Nephron progenitor cell (in vitro differentiated cells): ENCODE results near the gene ASAP2.

Experiments used
- DNase-seq: peaks from one replicate; pipeline ENCODE4 v3.0.0; 2021
- H3K27ac Mint-ChIP-seq: 2 replicates; pipeline ENCODE4 v1.8.0; 2021; ENCODE audit warnings: mild to moderate bottlenecking, moderate library complexity, mixed read lengths
- H3K27me3 Mint-ChIP-seq: 2 replicates; pipeline ENCODE4 v1.8.0; 2021; ENCODE audit warnings: mild to moderate bottlenecking, low read depth, mixed read lengths; ENCODE audit not compliant: poor library complexity
- H3K36me3 Mint-ChIP-seq: 2 replicates; pipeline ENCODE4 v1.8.0; 2021; ENCODE audit warnings: low read depth, mixed read lengths
- H3K4me1 Mint-ChIP-seq: 2 replicates; pipeline ENCODE4 v1.8.0; 2021; ENCODE audit warnings: mixed read lengths
- H3K4me3 Mint-ChIP-seq: 2 replicates; pipeline ENCODE4 v1.8.0; 2021; ENCODE audit warnings: mild to moderate bottlenecking, moderate library complexity, mixed read lengths
- H3K9me3 Mint-ChIP-seq: 2 replicates; pipeline ENCODE4 v1.8.0; 2021; ENCODE audit warnings: mild to moderate bottlenecking, moderate library complexity, mixed read lengths
- CTCF ChIP-seq: fragments of 200-600 bp; sonication (generic); IDR thresholded peaks from 2 replicates; pipeline ENCODE4 v1.5.0; 2021; ENCODE audit warnings: antibody characterized with exemption

The ASAP2 gene

GRCh38 chr2:9247177-9247576 is 40.6 kb downstream of the ASAP2 start:
- no peak for TF ChIP-seq CTCF
- Mint-ChIP-seq H3K27ac (no peak overlapping the region), H3K9me3 (no peaks in the 10 kb centered on the region), H3K4me3 (no peak overlapping the region), H3K36me3 (peaks cover 7% of the 10 kb centered on the region), H3K27me3 (peaks cover 9% of the 10 kb centered on the region), H3K4me1 (peaks cover 72% of the 10 kb centered on the region)
- no peak for DNase-seq

DNA sequence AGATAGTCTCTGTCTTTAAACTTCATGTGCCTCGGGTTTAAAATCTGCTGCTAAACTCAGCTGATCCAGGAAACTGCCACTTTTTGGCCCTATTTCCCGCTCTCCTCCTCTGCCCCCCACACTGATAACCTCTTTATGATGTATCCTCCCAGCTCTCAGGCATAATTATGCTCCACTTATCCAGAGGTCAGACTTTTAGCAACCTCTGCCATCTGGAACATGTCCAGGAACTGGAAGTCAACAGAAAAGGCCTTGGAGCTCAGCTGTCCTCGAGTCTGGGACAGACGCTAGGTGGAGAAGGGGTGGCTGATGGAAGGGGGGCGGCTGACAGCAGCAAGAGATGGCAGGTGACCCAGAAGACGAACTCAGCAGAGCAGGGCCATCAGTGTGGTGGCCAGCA is 41.2 kb downstream of the ASAP2 start:
- Mint-ChIP-seq H3K4me3 (peak overlapping the region; percentile 1), H3K27me3 (peaks cover 9% of the 10 kb centered on the region), H3K4me1 (peaks cover 68% of the 10 kb centered on the region), H3K36me3 (peaks cover 5% of the 10 kb centered on the region), H3K9me3 (no peaks in the 10 kb centered on the region), H3K27ac (no peak overlapping the region)
- no peak for TF ChIP-seq CTCF
- no peak for DNase-seq

GRCh38 chr2:9248363-9248762 is 41.8 kb downstream of the ASAP2 start:
- no peak for DNase-seq
- Mint-ChIP-seq H3K27ac (peak overlapping the region; percentile 18), H3K4me1 (peaks cover 68% of the 10 kb centered on the region), H3K27me3 (peaks cover 9% of the 10 kb centered on the region), H3K36me3 (peaks cover 6% of the 10 kb centered on the region), H3K4me3 (no peak overlapping the region), H3K9me3 (peaks cover under 1% of the 10 kb centered on the region)
- TF ChIP-seq CTCF = no peak

- peaks cover 72% of the 10 kb centered on the region for H3K4me1 Mint-ChIP-seq
- H3K4me3 Mint-ChIP-seq = no peak overlapping the region
Measured at GRCh38 chr2:9249020-9249800, 42.6 kb downstream of the ASAP2 start.

GRCh38 chr2:9250091-9250490 is 43.5 kb downstream of the ASAP2 start:
- TF ChIP-seq CTCF = no peak
- Mint-ChIP-seq H3K9me3 (peaks cover 3% of the 10 kb centered on the region), H3K4me3 (no peak overlapping the region), H3K27ac (peak overlapping the region; percentile 28), H3K4me1 (peaks cover 67% of the 10 kb centered on the region), H3K27me3 (peaks cover 9% of the 10 kb centered on the region), H3K36me3 (peaks cover 10% of the 10 kb centered on the region)
- no peak for DNase-seq

More at GRCh38 chr2:9249020-9249800, 42.6 kb downstream of the ASAP2 start:
- Mint-ChIP-seq H3K36me3 (peaks cover 10% of the 10 kb centered on the region), H3K9me3 (peaks cover 3% of the 10 kb centered on the region), H3K27ac (no peak overlapping the region), H3K27me3 (peaks cover 9% of the 10 kb centered on the region)
- no peak for TF ChIP-seq CTCF
- no peak for DNase-seq
